COR-L47 (cell line): ENCODE measurements around the gene SGMS1.
"Not testable (repeated sequence)": the region's sequence is repeated elsewhere in the genome, so short reads cannot be mapped to it uniquely, and the experiment has no call there.

Experiments
- DNase-seq: peaks from one replicate; lab custom pipeline; 2025; lab: John Stamatoyannopoulos, UW

Gene SGMS1

DNA sequence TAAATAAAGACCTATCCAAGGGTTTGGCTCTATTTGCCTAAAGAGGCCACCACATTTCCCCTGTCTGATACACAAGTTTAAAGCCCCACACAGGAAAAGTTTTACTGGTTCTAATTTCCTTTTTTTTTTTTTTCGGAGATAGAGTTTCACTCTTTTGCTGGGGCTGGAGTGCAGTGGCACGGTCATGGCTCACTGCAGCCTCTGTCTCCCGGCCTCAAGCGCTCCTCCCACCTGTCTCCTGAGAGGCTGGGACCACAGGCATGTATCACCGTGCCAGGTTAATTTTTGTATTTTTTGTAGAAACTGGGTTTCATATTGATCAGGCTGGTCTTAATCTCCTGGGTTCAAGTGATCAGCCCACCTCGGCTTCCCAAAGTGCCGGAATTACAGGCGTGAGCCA lies 319.1 kb downstream of the SGMS1 start:
- no peak for DNase-seq

DNA sequence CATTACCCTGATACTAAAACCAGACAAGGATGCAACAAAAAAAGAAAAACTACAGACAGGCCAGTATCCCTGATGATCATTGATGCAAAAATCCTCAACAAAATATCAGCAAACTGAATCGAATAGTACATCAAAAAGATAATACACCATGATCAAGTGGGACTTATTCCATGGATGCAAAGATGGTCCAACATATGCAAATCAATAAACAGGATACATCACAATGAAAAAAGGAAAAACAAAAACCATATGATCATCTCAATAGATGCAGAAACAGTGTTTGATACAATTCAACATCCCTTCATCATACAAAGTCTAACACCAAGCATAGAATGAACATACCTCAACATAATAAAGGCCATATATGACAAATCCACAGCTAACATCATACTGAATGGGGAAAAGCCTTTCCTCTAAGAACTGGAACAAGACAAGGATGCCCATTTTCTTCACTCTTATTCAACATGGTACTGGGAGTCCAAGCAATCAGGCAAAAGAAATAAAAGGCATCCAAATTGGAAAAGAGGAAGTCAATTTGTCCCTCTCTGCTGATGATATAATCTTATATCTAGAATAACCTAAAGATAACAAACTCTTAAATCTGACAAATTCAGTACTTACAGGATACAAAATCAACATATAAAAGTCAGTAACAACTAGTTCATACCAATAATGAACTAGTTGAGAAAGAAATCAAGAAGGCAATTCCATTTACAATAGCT lies 323.6 kb downstream of the SGMS1 start:
- DNase-seq: no peak

DNA sequence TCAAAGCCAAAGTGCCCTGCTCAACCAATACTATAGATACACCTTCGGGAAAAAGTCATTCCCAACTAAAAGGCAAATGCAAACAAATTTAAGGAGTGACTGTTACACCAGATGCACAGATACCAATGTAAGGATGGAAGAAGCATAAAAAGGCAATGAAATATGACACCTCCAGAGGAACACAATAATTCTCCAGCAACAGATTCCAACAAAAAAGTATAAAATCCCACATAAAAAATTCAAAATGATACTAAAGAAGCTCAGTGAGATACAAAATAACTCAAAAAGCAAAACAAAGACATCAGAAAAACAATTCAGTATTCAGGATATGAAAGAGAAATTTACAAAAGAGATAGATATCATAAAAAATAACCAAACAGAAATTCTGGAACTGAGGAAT lies 328.4 kb downstream of the SGMS1 start:
- DNase-seq: no peak

DNA sequence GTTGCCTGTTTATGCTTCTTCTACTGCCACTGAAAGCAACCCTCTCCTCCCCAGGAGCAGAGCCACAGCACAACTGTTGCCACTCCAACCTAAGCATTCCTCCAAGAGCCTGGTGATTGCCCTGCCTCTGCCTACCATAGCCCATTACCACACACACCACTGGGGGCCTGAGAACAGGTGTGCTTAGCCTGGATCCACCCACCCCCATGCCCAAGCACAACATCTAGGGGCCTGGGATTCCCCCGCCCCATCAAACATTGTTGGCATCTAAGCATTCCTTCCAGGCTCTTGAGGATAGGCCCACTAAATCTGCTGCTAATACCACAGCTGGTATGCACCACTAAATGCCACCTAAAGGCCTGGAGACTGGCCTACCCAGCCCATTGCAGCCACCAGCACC lies 329.2 kb downstream of the SGMS1 start:
- no peak for DNase-seq

DNA sequence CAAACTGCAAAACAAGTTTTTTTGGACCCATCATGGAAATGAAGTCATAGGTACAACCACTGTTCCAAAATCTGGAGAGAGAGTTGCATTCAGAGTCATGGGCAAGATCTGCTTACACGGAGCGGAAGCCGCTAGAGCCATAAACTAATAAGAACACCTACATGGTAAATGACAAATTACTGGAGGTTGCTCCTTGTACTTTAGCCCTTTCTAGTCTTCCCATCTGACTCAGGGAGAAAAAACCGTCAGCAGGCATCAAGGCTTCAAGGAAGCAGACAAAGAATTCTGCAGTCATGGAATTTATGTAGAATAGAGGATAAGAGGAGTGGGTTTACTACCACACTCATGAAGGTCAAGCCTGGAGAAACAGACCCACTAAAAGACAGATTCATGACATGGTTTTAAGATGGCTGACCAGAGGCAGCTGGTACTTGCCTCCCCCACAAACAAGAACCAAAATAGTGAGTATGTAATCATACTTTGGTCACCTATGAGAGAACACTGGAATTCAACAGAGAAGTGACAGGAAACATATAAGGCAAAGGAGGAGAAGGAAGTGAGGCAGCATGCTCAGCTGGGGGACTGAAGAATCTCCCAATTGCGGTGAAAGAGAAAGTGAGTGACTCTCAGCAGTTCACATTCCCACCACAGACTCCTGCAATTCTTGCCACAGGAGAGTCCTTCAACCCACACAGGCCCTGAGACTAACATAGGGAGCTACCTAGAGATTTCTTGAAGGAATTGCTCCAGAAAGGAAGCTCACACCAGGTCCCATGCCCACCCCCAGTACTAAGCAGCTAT lies 330.0 kb downstream of the SGMS1 start:
- DNase-seq: no peak

DNA sequence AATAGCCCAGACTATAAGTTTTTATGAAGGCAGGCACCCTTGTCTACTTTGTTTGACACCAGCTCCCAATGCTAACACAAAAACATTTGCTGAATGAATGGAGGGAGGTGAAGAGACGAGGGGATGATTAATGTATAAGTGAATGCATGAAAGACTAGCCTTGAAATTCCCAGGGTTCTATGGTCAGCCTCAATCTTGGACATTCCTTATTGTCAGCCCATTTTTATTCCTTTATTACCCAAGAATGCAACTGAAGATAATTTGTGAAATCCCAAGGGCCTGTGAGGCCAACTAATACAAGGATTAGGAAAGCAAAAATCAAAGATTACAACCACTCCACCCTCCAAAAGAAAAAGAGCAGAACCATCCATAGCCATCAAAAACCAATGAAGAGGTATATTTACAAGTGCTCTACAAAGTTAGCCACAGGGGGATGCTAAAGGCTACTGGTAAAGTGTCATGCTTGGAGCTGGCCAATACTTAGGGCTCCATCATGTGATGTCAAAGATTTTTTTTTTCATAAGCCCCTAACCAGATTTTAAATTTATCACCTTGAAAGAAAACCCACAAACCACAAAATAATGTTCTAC lies 332.4 kb downstream of the SGMS1 start:
- DNase-seq: no peak

DNA sequence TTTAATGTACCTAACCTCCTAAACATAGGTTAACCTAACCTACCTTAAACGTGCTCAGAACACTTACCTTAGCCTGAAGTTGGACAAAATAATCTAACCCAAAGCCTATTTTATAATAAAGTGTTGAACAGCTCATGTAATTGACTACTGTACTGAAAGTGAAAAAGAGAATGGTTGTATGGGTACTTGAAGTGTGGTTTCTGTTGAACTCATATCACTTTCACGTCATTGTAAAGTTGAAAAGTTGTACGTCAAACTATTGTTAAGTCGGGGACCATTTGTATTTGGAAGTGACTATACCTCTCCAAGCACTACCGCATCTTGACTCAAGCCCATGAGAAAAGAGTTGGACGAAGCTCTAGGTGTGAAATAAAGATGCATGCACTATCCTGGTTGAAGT lies 334.6 kb downstream of the SGMS1 start:
- no peak for DNase-seq

DNA sequence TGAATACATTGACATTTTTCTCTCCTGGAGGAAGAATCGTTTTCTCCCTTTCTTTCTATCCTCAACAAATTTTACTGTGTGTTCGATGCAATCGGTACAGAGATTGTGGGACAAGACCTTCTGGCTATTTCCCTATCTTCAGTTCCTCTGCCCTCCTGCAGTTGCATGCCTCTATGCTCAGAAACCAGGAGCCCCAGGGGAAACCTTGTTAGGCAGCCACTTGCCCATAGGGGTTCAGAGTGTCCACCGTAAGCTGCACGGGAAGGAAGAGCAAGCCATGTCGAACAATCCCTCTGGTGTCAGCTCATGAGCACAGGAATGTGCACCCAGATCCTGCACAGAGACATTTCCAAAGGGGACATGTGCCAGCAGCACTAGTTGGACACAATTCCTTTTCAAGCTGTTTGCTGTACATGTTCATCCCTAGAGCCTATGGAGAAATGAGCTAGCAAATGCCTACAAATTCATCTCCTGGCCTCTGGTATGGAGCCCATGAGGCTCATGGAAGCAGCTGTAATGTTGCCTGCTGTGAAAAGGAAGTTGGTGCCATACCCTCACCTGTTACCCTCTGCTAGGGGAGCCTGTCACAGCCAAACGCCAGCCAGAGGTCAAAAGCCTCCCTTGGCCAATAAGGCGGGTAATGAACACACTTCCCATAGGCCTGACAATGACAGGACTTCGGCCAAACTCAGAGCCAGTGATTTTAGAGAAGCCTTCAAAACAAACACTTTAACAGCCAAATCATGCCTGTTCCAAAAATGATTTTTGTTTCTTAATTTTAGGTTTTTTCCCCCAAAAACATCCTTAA lies 336.6 kb downstream of the SGMS1 start:
- DNase-seq: no peak

DNA sequence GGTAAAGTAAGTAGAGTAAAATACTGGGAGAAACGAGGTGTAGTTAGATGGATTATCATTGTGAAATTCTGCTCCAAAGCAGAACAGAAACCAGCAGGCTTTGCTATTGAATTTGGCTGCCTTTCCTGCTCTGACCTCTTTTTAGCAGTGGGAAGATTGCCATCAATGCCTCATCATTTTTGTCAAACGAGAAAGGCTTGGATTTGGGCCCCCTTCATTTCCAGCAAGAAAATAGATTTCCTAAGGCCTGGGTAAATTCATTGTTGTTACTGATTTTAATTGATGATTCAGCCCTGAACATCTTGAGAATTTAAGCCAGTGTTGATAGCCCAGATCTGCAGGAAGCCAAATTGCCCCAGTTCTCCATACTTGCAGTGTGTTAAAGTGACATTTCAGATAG lies 337.2 kb downstream of the SGMS1 start:
- DNase-seq: no peak

DNA sequence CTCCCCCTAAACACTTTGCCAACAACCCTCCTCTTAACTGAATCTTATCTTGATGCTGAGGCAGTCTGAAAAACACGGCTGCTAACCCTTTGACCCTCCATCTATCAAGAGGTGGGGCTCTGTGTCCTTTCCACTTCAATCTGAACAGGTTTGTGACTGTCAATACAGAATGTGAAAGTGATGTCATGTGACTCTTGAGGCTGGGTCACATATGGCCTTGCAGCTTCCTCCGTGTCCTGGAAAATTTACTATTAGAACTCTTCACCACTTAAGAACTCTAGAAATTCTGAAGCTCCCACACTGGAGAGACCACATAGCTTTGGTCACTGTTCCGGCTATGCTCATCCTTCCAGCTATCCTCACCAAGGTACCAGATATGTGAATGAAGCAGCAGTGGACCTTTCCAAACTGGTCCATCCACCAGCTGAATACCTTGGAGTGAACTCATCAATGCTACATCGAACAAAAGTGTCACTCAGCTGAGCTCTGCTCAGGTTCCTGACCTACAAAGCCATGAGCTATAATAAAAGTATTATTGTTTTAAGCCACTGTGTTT lies 341.7 kb downstream of the SGMS1 start:
- no peak for DNase-seq

DNA sequence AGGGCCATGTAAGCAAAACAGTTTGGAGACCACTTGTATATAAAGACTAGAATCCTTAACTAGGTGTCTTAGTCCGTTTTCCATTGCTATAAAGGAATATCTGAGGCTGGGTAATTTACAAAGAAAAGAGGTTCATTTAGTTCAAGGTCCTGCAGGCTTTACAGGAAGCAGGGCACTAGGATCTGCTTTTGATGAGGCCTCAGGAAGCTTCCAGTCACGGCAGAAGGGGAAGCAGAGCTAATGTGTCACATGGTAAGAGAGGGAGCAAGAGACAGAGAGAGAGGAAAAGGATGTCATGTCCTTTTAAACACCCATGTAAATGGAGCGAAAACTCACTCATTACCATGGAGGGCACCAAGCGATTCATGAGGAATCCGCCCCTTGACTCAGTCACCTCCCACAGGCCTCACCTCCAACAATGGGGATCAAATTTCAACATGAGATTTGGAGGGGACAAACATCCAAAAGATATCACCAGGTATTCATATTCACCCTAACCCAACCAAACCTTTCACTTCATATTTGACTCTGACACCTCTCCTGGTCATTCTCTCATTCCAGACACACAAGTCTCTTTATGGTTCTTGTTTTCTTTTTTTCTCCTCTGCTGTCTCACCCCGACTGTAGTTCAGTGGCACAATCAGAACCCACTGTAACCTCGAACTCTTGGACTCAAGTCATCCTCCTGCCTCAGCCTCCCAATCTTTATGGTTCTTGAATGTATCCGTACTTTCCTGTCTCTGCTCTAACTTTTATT lies 342.4 kb downstream of the SGMS1 start:
- DNase-seq: no peak

DNA sequence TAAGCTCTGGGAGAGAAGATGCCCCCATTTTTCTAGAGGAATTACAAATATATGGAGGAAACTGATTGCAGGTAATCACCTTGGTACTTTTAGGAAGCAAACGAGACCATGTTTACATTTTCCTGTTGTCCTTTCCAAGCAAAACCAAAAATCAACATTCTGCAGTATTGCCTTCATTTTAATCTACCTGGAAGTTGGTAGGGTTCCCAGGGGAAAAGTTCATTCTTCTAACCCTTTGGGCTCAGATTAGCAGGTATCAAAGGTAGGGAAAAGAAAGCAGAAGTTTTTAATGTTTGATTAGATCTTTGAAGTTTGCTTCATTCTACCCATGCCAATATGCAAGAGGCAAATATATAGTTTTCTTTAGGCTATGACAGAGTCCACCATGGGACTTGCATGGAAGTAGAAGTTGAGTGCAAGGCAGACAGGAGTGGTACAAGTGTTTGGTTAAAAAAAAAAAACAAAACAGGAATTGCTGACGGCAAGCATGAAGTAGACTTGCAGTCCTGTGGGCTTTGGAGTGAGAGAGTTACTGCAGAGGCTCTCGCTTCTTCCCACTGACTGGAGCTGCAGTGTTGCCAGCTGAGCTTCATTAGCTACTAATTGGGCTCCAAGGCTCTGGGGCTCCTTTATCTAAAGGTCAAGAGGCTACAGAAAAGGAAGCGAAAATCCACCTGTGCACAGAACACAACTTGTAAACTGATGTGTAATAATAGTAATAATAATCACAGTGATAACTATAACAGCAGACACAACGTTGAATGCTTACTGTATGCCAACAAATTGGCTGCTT lies 343.5 kb downstream of the SGMS1 start:
- no peak for DNase-seq

DNA sequence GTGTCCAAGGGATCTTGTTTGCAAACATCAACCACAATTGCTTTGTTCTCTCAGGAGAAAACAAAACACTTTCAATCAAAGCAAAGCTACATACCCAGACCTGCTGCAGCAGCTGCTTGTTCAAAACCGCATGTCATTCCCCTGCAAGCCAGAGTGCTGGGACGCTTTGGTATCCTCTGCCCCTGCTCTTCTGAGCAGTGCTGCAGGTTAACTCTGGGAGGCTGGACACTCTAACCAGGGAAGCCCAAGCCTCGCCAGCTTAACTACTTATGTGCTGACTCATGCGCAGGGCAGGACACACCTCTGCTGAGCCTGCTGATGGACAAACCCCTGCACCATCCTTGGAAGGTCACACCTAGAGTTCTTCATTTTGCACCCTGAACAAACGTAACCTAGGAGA lies 344.3 kb downstream of the SGMS1 start:
- no peak for DNase-seq

DNA sequence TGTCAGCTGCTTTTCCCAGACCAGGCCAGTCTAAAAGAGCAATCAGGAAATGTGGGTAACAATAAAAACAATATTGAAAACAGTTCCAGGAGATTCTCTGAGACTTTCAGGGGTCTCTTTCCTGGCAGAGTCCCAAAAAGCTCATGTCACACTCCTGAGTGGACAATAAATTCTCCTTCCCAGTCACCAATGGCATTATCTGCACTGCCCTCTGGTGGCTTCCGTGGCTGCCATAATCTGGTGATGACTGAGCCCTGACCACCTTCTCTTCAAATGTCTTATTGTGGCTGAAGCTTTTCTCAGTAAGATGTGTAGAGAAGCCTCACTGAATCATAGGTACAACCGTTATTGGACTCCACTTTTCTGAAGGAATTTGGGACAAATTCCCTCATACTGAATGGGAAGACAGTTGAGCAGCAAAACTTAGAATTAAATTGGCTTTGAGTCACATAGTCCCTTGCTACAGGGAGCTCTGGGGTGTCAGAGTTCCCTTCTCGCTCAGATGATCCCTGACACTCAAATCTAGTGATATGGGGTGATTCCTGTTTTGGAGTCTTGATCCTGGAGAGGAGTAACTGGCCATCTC lies 348.0 kb downstream of the SGMS1 start:
- DNase-seq: no peak

DNA sequence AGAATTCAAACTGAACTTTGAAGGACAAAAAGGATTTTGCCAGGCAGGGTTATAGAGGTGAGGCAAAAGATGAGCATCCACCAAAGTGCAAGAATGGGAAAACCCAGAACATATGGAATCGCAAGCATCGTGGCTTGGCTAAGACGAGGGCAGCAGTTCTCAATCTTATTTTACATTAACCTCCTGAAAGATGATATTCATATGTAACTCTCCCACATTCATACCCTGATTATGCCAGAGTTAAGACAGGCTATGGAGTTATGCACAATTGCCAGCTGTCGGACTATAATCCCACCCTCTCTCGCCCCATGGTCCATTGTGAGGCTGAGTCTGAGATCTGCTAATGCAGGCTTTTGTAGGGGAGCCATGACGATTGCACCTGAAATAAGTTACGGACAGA lies 351.2 kb downstream of the SGMS1 start:
- DNase-seq: no peak

DNA sequence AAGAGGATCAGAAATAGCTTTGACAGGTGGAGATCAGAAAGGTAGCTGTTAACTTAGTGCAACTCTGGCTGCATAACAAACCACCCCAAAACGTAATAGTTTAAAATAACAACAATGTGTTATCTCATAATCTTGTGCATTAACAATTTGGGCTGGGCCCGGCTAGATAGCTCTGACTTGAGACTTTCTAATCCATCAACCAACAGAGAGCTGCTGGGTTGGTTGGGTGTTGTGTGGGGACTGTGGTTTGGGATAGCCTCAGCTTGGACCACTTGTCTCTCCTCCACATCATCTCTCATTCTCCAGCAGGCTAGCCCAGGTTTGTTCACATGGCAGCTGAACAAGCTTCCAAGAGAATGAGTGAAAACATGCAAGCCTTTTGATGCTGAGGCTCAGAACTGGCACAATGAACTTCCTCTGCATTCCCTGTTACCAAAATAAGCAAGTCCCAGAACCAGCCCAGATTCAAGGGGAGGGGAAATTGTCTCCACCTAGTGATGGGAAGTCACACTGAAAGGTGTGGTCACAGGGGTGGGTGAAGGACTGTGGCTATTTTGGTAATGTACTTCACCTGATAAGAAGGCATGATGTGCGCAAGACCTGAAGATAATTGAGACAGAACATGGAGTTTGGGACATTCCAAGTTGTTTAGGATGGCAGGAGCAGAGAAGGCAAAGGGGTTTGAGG lies 352.0 kb downstream of the SGMS1 start:
- no peak for DNase-seq

DNA sequence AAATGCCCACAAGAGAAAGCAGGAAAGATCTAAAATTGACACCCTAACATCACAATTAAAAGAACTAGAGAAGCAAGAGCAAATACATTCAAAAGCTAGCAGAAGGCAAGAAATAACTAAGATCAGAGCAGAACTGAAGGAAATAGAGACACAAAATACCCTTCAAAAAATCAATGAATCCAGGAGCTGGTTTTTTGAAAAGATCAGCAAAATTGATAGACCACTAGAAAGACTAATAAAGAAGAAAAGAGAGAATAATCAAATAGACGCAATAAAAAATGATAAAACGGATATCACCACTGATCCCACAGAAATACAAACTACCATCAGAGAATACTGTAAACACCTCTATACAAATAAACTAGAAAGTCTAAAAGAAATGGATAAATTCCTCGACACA lies 355.9 kb downstream of the SGMS1 start:
- not testable (repeated sequence) for DNase-seq

DNA sequence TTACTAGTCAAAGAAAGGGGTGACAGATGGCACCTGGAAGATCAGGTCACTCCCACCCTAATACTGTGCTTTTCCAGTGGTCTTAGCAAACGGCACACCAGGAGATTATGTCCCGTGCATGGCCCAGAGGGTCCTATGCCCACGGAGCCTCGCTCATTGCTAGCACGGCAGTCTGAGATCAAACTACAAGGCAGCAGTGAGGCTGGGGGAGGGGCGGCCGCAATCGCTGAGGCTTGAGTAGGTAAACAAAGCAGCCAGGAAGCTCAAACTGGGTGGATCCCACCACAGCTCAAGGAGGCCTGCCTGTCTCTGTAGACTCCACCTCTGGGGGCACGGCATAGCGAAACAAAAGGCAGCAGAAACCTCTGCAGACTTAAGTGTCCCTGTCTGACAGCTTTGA lies 361.1 kb downstream of the SGMS1 start:
- not testable (repeated sequence) for DNase-seq

DNA sequence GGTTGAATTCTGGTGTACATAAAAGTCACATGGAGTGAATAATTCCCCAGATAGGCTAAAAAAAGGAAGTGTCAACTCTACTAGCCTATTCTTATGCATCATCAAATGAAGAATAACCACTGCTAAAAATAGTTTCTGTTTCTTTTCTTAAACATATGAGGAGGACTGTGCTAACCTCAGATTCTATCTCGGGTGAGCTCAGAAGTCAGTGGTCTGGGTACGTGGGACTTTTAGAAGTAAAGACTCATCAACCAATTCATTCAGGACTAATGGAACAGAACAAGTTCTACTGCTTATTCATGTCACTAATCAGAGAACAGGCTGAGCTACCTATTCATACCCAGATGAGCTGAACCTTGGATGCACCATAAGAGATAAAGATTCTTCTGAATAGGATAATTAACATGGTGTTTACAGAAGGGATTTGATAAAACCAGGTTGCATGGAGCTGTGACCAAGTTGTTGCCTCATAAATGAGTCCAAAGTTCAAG lies 362.9 kb downstream of the SGMS1 start:
- DNase-seq: no peak
